H1 (cell line): ENCODE results near the gene KRT81. TPM values are rescaled to one million over a fixed set of nuclear protein-coding genes. Genes with fewer than 3 reads are reported as not detected.

ENCODE experiments used
- CTCF ChIA-PET: fragments of 300-600 bp; sonication (Branson Sonifier 250); formaldehyde crosslinking; loops from one replicate; lab custom pipeline; 2021; ENCODE audit not compliant: partially characterized antibody; lab: Charles Lee
- POLR2A ChIA-PET: fragments of 300-600 bp; sonication (Branson Sonifier 250); formaldehyde crosslinking; loops from one replicate; lab custom pipeline; 2021; ENCODE audit warnings: inconsistent platforms; ENCODE audit not compliant: partially characterized antibody; lab: Charles Lee
- DNase-seq, 2 experiments: peaks; one replicate each; pipeline versions ENCODE4 v3.0.0 to v3.0.0-alpha.2; 2010 to 2022; ENCODE audit warnings: low spot score in 2 of 2, low read depth in 1 of 2, mixed read lengths in 1 of 2
- FAIRE-seq: peaks from 2 replicates; lab custom pipeline; 2011; peaks lifted over from hg19 to GRCh38; lab: Jason Lieb, UNC
- H2AFZ ChIP-seq: 2 replicates; pipeline ENCODE4 v1.8.1; 2012; ENCODE audit warnings: low read length, inconsistent platforms
- H2AK5ac ChIP-seq: 2 replicates; pipeline ENCODE4 v1.6.1; 2013; ENCODE audit warnings: low read depth, low read length
- H2BK120ac ChIP-seq: replicated peaks from 2 replicates; pipeline ENCODE3; 2013; ENCODE audit warnings: low read depth, low read length, inconsistent platforms
- H2BK12ac ChIP-seq: 2 replicates; pipeline ENCODE4 v1.6.1; 2013; ENCODE audit warnings: low read depth, low read length
- H2BK15ac ChIP-seq: 2 replicates; pipeline ENCODE4 v1.6.1; 2013; ENCODE audit warnings: low read length
- H2BK20ac ChIP-seq: 2 replicates; pipeline ENCODE4 v1.6.1; 2013; ENCODE audit warnings: low read length
- H2BK5ac ChIP-seq: 2 replicates; pipeline ENCODE4 v1.6.1; 2013; ENCODE audit warnings: low read depth, low read length
- H3K14ac ChIP-seq: 2 replicates; pipeline ENCODE4 v1.6.1; 2013; ENCODE audit warnings: inconsistent platforms; ENCODE audit not compliant: insufficient read length
- H3K18ac ChIP-seq: 2 replicates; pipeline ENCODE4 v1.6.1; 2013; ENCODE audit warnings: low read length; ENCODE audit errors: extremely low read depth
- H3K23ac ChIP-seq: 2 replicates; pipeline ENCODE4 v1.6.1; 2013; ENCODE audit warnings: inconsistent platforms; ENCODE audit not compliant: insufficient read length
- H3K23me2 ChIP-seq: 2 replicates; pipeline ENCODE4 v1.6.1; 2013; ENCODE audit warnings: low read depth, low read length
- H3K27ac ChIP-seq: 2 replicates; pipeline ENCODE4 v1.6.1; 2011; ENCODE audit warnings: low read depth, low read length, inconsistent platforms
- H3K27me3 ChIP-seq, 4 experiments: replicated peaks in 1 of 4; 1 replicate in 1 of 4; 2 replicates in 3 of 4; pipeline versions ENCODE4 v1.6.1 to v1.8.1; 2011 to 2013; ENCODE audit warnings: low read length in 3 of 4, mild to moderate bottlenecking in 3 of 4, inconsistent platforms in 2 of 4, mixed read lengths in 2 of 4, moderate library complexity in 1 of 4; ENCODE audit not compliant: control insufficient read depth in 3 of 4, insufficient read depth in 3 of 4; ENCODE audit errors: extremely low read depth in 1 of 4
- H3K36me3 ChIP-seq, 4 experiments: 2 replicates each; pipeline versions ENCODE4 v1.6.1 to v1.8.1; 2011 to 2013; ENCODE audit warnings: mild to moderate bottlenecking in 4 of 4, low read length in 3 of 4, moderate library complexity in 2 of 4, control low read depth in 1 of 4, inconsistent platforms in 1 of 4; ENCODE audit not compliant: insufficient read depth in 4 of 4, control insufficient read depth in 2 of 4
- H3K4ac ChIP-seq: replicated peaks from 2 replicates; pipeline ENCODE3; 2013; ENCODE audit warnings: low read length, low read depth, mixed read lengths, inconsistent platforms; ENCODE audit not compliant: insufficient read length
- H3K4me1 ChIP-seq, 4 experiments: replicated peaks in 1 of 4; 1 replicate in 1 of 4; 2 replicates in 3 of 4; pipeline versions ENCODE4 v1.6.1 to v1.8.1; 2011 to 2013; ENCODE audit warnings: low read length in 3 of 4, inconsistent platforms in 2 of 4, mixed read lengths in 1 of 4; ENCODE audit not compliant: insufficient read depth in 4 of 4, control insufficient read depth in 3 of 4
- H3K4me2 ChIP-seq, 2 experiments: 2 replicates each; pipeline versions ENCODE4 v1.6.1 to v1.8.1; 2011 to 2013; ENCODE audit warnings: low read depth in 2 of 2, low read length in 2 of 2, control low read depth in 1 of 2, inconsistent platforms in 1 of 2, mild to moderate bottlenecking in 1 of 2; ENCODE audit not compliant: insufficient read depth in 1 of 2
- H3K4me3 ChIP-seq, 4 experiments: fragments of 200-600, 300-600 bp in 1 of 4; sonication (generic), shearing (Covaris generic), sonication (Bioruptor Twin) in 1 of 4; 2 replicates each; pipeline versions ENCODE4 v1.5.1 to v1.8.1; 2011 to 2016; ENCODE audit warnings: low read length in 4 of 4, low read depth in 3 of 4, control low read depth in 2 of 4, inconsistent platforms in 2 of 4, mild to moderate bottlenecking in 2 of 4, mixed read lengths in 1 of 4, moderate library complexity in 1 of 4; ENCODE audit not compliant: insufficient read depth in 2 of 4; ENCODE audit errors: extremely low read depth in 1 of 4
- H3K56ac ChIP-seq: replicated peaks from 2 replicates; pipeline ENCODE3; 2013; ENCODE audit warnings: low read depth, mild to moderate bottlenecking, mixed read lengths, low read length, inconsistent platforms; ENCODE audit not compliant: insufficient read length
- H3K79me1 ChIP-seq: 2 replicates; pipeline ENCODE4 v1.6.1; 2013; ENCODE audit warnings: low read depth, low read length, control low read depth
- H3K79me2 ChIP-seq, 2 experiments: 2 replicates each; pipeline versions ENCODE4 v1.6.1 to v1.8.1; 2012 to 2013; ENCODE audit warnings: low read length in 2 of 2, mild to moderate bottlenecking in 2 of 2, inconsistent platforms in 1 of 2; ENCODE audit not compliant: insufficient read depth in 2 of 2, control insufficient read depth in 1 of 2
- H3K9ac ChIP-seq, 4 experiments: replicated peaks in 1 of 4; 1 replicate in 1 of 4; 2 replicates in 3 of 4; pipeline versions ENCODE4 v1.6.1 to v1.8.1; 2011 to 2013; ENCODE audit warnings: low read depth in 3 of 4, low read length in 3 of 4, control low read depth in 2 of 4, mild to moderate bottlenecking in 2 of 4, moderate library complexity in 2 of 4, inconsistent platforms in 1 of 4; ENCODE audit errors: extremely low read depth in 1 of 4
- H3K9me3 ChIP-seq, 2 experiments: 2 replicates each; pipeline versions ENCODE4 v1.6.1 to v1.8.1; 2012 to 2013; ENCODE audit warnings: mild to moderate bottlenecking in 2 of 2, moderate library complexity in 2 of 2, control low read depth in 1 of 2, inconsistent platforms in 1 of 2, low read depth in 1 of 2, low read length in 1 of 2, mixed read lengths in 1 of 2; ENCODE audit not compliant: insufficient read depth in 2 of 2
- H4K20me1 ChIP-seq, 2 experiments: replicated peaks in 1 of 2; 2 replicates each; pipeline versions ENCODE3 to v1.8.1; 2011 to 2013; ENCODE audit warnings: inconsistent platforms in 2 of 2, low read length in 2 of 2, mild to moderate bottlenecking in 1 of 2; ENCODE audit not compliant: insufficient read depth in 2 of 2, control insufficient read depth in 1 of 2
- H4K5ac ChIP-seq: 2 replicates; pipeline ENCODE4 v1.6.1; 2013; ENCODE audit warnings: low read length, low read depth, mixed read lengths, inconsistent platforms; ENCODE audit not compliant: insufficient read length
- H4K8ac ChIP-seq: 2 replicates; pipeline ENCODE4 v1.8.0; 2013; ENCODE audit warnings: mild to moderate bottlenecking, moderate library complexity, low read length, inconsistent platforms; ENCODE audit not compliant: insufficient read depth; ENCODE audit errors: extremely low read depth
- H4K91ac ChIP-seq: replicated peaks from 2 replicates; pipeline ENCODE3; 2013; ENCODE audit warnings: low read length, mixed read lengths, inconsistent platforms; ENCODE audit not compliant: insufficient read length
- GABPA ChIP-seq: IDR thresholded peaks from 2 replicates; pipeline ENCODE4 v1.6.1; 2011; ENCODE audit warnings: mild to moderate bottlenecking, low read length, moderate library complexity, borderline replicate concordance; ENCODE audit not compliant: insufficient read depth
- RFX5 ChIP-seq: IDR thresholded peaks from 2 replicates; pipeline ENCODE4 v1.6.1; 2011; ENCODE audit warnings: low read depth, low read length, improper control_type of control experiment, borderline replicate concordance
- SIRT6 ChIP-seq: IDR thresholded peaks from one replicate; pipeline ENCODE4 v1.7.1; 2012; ENCODE audit warnings: low read length, inconsistent platforms
- SRF ChIP-seq: IDR thresholded peaks from 2 replicates; pipeline ENCODE4 v1.6.1; 2011; ENCODE audit warnings: mild to moderate bottlenecking, low read depth, low read length, moderate library complexity
- SUZ12 ChIP-seq: fragments of 200-600 bp; sonication (generic); IDR thresholded peaks from 2 replicates; pipeline ENCODE4 v1.6.1; 2012; ENCODE audit warnings: mild to moderate bottlenecking, inconsistent platforms, low read length, moderate library complexity, mixed read lengths
- TAF7 ChIP-seq: optimal IDR thresholded peaks from 2 replicates; pipeline ENCODE3; 2011; ENCODE audit warnings: low read depth, mild to moderate bottlenecking, inconsistent platforms, low read length, moderate library complexity, borderline replicate concordance
- WGBS, 2 experiments: shearing (Covaris generic) in 1 of 2; methylation state at CpG; one replicate each; pipeline versions ENCODE4 v1.1.6 to v1.1.7; 2013 to 2015; ENCODE audit warnings: low lambda C conversion rate in 2 of 2, mixed read lengths in 2 of 2, inconsistent platforms in 1 of 2, low coverage in 1 of 2, missing lambda C conversion rate in 1 of 2; ENCODE audit not compliant: insufficient replicate concordance in 2 of 2, insufficient coverage in 1 of 2, insufficient read length in 1 of 2; ENCODE audit errors: extremely low coverage in 1 of 2, missing lambda C conversion rate in 1 of 2; 5-methylcytosine and 5-hydroxymethylcytosine counted together
- polyA plus RNA-seq, 7 experiments: library from polyadenylated mRNA; depleted of rRNA in 3 of 7; stranded (reverse) in 5 of 7; unstranded in 2 of 7; fragments of >200 nt in 5 of 7; fragments of 200-250 nt in 2 of 7; gene quantifications; 1 replicate in 5 of 7; 2 replicates in 1 of 7; 4 replicates in 1 of 7; pipeline versions ENCODE4 v1.2.1 to v1.2.3, GENCODE V29; 2011 to 2013; ENCODE audit warnings: missing spikeins in 2 of 7, mixed read lengths in 2 of 7
- total RNA-seq: library from RNA; stranded (reverse); fragmentation: NEBNext Ultra II Directional; extraction: Animal tissue kit (Norgen Biotek cat#: 25700); gene quantifications from 2 replicates; pipeline ENCODE4 v1.2.1, GENCODE V29; 2021

The KRT81 gene
- total and polyA plus RNA-seq, 2 of the 8 experiments (the other 6 are each of a cell fraction or from before 2014, with no cell fraction given), result not detected

- peaks cover 0 to 4% (median 0%) of the 10 kb centered on the region in 4 experiments; a peak in 1 of 7 replicates for H3K4me1 ChIP-seq
- no peak overlapping the region for H2BK12ac ChIP-seq
- H4K5ac ChIP-seq, result no peak overlapping the region
- H3K79me1 ChIP-seq, result no peaks in the 10 kb centered on the region; the same call in 1 of the 2 replicates
- H2AK5ac ChIP-seq, result no peak overlapping the region
- H3K23me2 ChIP-seq, result peaks cover 4% of the 10 kb centered on the region; the same call in 1 of the 2 replicates
- no peak overlapping the region for H3K4ac ChIP-seq
- H3K79me2 ChIP-seq, result no peaks in the 10 kb centered on the region
- no peak overlapping the region for H2BK15ac ChIP-seq
- no peak for DNase-seq
- H3K9ac ChIP-seq, result no peak overlapping the region
- no peak overlapping the region for H2AFZ ChIP-seq
- no peak overlapping the region for H2BK120ac ChIP-seq
- no peaks in the 10 kb centered on the region for H3K9me3 ChIP-seq
- no peak overlapping the region for H3K56ac ChIP-seq
- no peak overlapping the region for H4K91ac ChIP-seq
- H3K4me2 ChIP-seq, result no peak overlapping the region
- POLR2A ChIA-PET, result no interaction called here
- H2BK5ac ChIP-seq, result no peak overlapping the region
- H3K23ac ChIP-seq, result no peak overlapping the region
- no peaks in the 10 kb centered on the region for H4K20me1 ChIP-seq
- no peak overlapping the region for H3K27ac ChIP-seq
- no peaks in the 10 kb centered on the region for H3K36me3 ChIP-seq
- no peak overlapping the region for H3K18ac ChIP-seq
- WGBS, 2 experiments, result 81% methylated on average over 3 of the region's 3 CpGs; no CpG with 5 or more reads in 1 of the 2 experiments
- FAIRE-seq, result no peak
- H3K14ac ChIP-seq, result no peak overlapping the region
- H4K8ac ChIP-seq, result no peak overlapping the region
- no peak overlapping the region for H2BK20ac ChIP-seq
- H3K27me3 ChIP-seq, result peaks cover 0 to 12% (median 5%) of the 10 kb centered on the region in 4 experiments; a peak in 4 of 7 replicates
- no peak overlapping the region for H3K4me3 ChIP-seq
- CTCF ChIA-PET, result interaction anchor here (0.9 to 10.7 kb wide), 26 partner anchors 10 to 140 kb away, joined by 3 to 105 read pairs (median 20); partner anchors contain the start of gene KRT80
- TF ChIP-seq GABPA (no peak), SUZ12 (no peak), TAF7 (no peak), SIRT6 (no peak), RFX5 (no peak), SRF (no peak)
Observed at GRCh38 chr12:52280319-52280795, 11.0 kb downstream of the KRT81 start.
